ENCODE measurements around the gene TMEM185B.

DNA sequence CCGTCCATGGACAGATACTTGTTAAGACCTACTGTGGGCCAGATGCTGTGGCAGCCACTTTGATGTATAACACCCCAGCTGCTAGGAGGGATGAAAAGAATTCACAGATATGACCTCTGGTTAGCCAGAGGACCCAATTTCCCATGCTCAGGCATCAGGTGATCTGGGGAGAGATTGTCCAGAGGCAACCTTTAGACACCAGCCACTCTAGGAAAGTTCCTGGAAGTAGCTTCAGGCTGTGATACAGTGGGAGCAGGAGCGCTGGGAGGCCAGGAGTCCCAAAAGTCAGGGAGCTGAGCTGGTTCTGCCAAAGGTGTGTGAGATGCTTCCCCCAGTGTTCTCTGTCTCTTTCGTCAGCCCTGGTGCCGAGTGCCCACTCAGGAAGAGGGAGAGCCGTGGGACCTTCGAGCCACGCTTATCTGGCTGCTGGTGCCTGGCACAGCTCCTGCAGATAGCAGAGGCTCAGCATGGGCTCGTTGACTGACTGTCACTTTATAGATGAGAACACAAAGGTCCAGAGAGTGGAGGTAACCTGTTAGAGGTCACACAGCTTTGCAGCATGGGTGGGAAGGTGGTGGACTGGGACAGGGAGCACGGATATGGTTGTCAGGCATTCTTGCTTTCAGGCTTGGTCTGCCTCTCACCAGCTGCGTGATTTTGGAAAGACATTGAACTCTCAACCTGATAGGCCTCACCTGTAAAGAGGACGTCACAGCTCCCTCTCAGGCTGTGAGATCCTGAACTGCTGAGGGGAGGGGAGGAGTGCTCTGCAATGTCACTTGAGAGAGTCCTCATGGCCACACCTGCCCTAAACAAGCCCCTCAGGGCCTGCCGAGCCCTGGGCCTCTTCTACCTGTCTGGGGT lies 21.7 kb upstream of the TMEM185B start:
- TF ChIP-seq, protein P1, sequence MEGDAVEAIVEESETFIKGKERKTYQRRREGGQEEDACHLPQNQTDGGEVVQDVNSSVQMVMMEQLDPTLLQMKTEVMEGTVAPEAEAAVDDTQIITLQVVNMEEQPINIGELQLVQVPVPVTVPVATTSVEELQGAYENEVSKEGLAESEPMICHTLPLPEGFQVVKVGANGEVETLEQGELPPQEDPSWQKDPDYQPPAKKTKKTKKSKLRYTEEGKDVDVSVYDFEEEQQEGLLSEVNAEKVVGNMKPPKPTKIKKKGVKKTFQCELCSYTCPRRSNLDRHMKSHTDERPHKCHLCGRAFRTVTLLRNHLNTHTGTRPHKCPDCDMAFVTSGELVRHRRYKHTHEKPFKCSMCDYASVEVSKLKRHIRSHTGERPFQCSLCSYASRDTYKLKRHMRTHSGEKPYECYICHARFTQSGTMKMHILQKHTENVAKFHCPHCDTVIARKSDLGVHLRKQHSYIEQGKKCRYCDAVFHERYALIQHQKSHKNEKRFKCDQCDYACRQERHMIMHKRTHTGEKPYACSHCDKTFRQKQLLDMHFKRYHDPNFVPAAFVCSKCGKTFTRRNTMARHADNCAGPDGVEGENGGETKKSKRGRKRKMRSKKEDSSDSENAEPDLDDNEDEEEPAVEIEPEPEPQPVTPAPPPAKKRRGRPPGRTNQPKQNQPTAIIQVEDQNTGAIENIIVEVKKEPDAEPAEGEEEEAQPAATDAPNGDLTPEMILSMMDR (IDR thresholded peaks at IDR 0.05), result no peak
- TF ChIP-seq POLR2A (IDR thresholded peaks at IDR 0.05), result no peak

Data from suprapubic skin (tissue), 3 donors.